Uterus (tissue), 4 donors: ENCODE data around the gene SRGAP1. TPM values are rescaled to one million over a fixed set of nuclear protein-coding genes. Genes with fewer than 3 reads are reported as not detected.
"Not testable (repeated sequence)": the region's sequence is repeated elsewhere in the genome, so short reads cannot be mapped to it uniquely, and the experiment has no call there.

Source experiments
- DNase-seq, 2 donors: peaks; one replicate each; pipeline ENCODE4 v3.0.0-alpha.2; 2019 to 2020
- H3K27ac ChIP-seq, 2 donors: fragments of 200-600 bp; sonication (generic); 1 replicate in 1 of 2; 2 replicates in 1 of 2; pipeline ENCODE4 v1.5.1; 2016 to 2018
- H3K27me3 ChIP-seq, 2 donors: fragments of 200-600 bp; sonication (generic); one replicate each; pipeline ENCODE4 v1.5.1; 2018 to 2019; ENCODE audit warnings: control low read depth in 1 of 2
- H3K36me3 ChIP-seq, 2 donors: fragments of 200-600 bp; sonication (generic); one replicate each; pipeline ENCODE4 v1.5.1; 2019; ENCODE audit warnings: control low read depth in 1 of 2
- H3K4me1 ChIP-seq, 2 donors: fragments of 200-600 bp; sonication (generic); one replicate each; pipeline ENCODE4 v1.5.1; 2018 to 2019; ENCODE audit warnings: control low read depth in 1 of 2
- H3K4me3 ChIP-seq, 2 donors: fragments of 200-600 bp; sonication (generic); 1 replicate in 1 of 2; 2 replicates in 1 of 2; pipeline ENCODE4 v1.5.1; 2018 to 2019; ENCODE audit warnings: mild to moderate bottlenecking in 1 of 2
- H3K9me3 ChIP-seq, 2 donors: fragments of 200-600 bp; sonication (generic); one replicate each; pipeline ENCODE4 v1.5.1; 2019; ENCODE audit warnings: control low read depth in 1 of 2
- POLR2A ChIP-seq, 2 donors: fragments of 450-650 bp; IDR thresholded peaks; one replicate each; pipeline ENCODE4 v1.6.1; 2016; ENCODE audit warnings: antibody characterized with exemption in 2 of 2, mild to moderate bottlenecking in 1 of 2, moderate library complexity in 1 of 2
- intact Hi-C: fragments of 100-400 bp; cut with DNase I; formaldehyde crosslinking; loops from one replicate; pipeline ENCODE4 v1.15.1; 2023; ENCODE audit warnings: low total_unique reads
- total RNA-seq, 4 donors: library from RNA; depleted of rRNA in 3 of 4; stranded (reverse); fragments of >200 nt in 3 of 4; gene quantifications; one replicate each; pipeline versions ENCODE4 v1.1.0 to v1.2.4, GENCODE V29; 2014 to 2023
- TF ChIP-seq, protein P1 (sequence below), 4 experiments: fragments of 200-600 bp in 2 of 4; fragments of 450-650 bp in 2 of 4; sonication (generic) in 2 of 4; IDR thresholded peaks; one replicate each; pipeline ENCODE4 v1.5.1; 2016 to 2019; ENCODE audit warnings: antibody characterized with exemption in 4 of 4, mild to moderate bottlenecking in 2 of 4, moderate library complexity in 1 of 4
- donor health status: DM: yes; HTN: yes; CAD: no.

Gene SRGAP1
- total RNA-seq, 4 donors from 2014 or later, result 10.0 to 23.0 (median 14.8) TPM

DNA sequence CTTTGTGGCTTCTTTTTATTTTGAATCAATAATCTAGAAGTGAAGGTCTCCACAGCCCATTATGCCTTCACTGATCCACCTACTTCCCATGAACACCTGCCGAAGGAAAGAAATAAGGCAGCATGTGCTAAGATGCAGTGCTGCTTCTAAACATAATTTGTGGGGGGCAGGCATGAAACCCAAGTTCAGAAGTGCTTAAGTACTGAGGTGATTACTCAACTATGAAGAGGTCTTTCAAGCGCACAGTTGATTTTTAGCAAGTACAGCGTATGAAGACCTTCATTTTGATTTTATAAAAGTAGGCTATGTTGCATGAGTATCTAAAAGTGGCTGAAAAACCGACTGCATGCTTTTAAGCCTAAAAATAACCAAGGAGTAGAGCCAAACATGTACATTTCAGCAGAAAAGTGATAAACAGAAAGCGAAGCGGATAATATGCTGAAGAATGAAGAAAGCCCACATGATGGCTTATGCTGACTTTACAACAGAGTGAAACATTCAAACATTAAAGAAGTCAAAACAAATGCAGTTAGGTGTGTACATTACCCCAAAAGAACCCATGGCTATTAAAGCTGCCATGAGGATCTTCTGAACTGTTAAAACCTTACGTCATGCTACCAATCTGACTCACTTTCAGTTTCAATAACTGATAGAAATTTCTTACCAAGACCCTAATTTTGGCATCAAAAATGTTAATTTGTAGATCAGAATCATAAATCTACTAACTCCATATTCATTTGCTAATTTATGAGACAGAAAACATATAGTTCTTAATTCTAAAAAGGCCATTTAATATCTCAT is 348.3 kb downstream of the SRGAP1 start:
- no peak overlapping the region for H3K27ac ChIP-seq

GRCh38 chr12:64193931-64194330 is 349.4 kb downstream of the SRGAP1 start:
- Histone ChIP-seq H3K27me3 (no peaks in the 10 kb centered on the region), H3K4me3 (no peak overlapping the region), H3K9me3 (no peaks in the 10 kb centered on the region), H3K36me3 (no peaks in the 10 kb centered on the region), H3K4me1 (no peaks in the 10 kb centered on the region), H3K27ac (no peak overlapping the region)
- TF ChIP-seq, protein P1, sequence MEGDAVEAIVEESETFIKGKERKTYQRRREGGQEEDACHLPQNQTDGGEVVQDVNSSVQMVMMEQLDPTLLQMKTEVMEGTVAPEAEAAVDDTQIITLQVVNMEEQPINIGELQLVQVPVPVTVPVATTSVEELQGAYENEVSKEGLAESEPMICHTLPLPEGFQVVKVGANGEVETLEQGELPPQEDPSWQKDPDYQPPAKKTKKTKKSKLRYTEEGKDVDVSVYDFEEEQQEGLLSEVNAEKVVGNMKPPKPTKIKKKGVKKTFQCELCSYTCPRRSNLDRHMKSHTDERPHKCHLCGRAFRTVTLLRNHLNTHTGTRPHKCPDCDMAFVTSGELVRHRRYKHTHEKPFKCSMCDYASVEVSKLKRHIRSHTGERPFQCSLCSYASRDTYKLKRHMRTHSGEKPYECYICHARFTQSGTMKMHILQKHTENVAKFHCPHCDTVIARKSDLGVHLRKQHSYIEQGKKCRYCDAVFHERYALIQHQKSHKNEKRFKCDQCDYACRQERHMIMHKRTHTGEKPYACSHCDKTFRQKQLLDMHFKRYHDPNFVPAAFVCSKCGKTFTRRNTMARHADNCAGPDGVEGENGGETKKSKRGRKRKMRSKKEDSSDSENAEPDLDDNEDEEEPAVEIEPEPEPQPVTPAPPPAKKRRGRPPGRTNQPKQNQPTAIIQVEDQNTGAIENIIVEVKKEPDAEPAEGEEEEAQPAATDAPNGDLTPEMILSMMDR (IDR thresholded peaks at IDR 0.05), result no peak
- TF ChIP-seq POLR2A (IDR thresholded peaks at IDR 0.05), result no peak
- intact Hi-C loops, result no loop called here
- DNase-seq, result no peak

More for the DNA sequence above, 348.3 kb downstream of the SRGAP1 start:
- Histone ChIP-seq H3K9me3 (no peaks in the 10 kb centered on the region), H3K36me3 (no peaks in the 10 kb centered on the region), H3K27me3 (no peaks in the 10 kb centered on the region), H3K4me1 (no peaks in the 10 kb centered on the region), H3K4me3 (no peak overlapping the region)
- intact Hi-C loops, result no loop called here
- DNase-seq, result no peak
- TF ChIP-seq, protein P1 (IDR thresholded peaks at IDR 0.05), result no peak
- no peak for TF ChIP-seq POLR2A (IDR thresholded peaks at IDR 0.05)

DNA sequence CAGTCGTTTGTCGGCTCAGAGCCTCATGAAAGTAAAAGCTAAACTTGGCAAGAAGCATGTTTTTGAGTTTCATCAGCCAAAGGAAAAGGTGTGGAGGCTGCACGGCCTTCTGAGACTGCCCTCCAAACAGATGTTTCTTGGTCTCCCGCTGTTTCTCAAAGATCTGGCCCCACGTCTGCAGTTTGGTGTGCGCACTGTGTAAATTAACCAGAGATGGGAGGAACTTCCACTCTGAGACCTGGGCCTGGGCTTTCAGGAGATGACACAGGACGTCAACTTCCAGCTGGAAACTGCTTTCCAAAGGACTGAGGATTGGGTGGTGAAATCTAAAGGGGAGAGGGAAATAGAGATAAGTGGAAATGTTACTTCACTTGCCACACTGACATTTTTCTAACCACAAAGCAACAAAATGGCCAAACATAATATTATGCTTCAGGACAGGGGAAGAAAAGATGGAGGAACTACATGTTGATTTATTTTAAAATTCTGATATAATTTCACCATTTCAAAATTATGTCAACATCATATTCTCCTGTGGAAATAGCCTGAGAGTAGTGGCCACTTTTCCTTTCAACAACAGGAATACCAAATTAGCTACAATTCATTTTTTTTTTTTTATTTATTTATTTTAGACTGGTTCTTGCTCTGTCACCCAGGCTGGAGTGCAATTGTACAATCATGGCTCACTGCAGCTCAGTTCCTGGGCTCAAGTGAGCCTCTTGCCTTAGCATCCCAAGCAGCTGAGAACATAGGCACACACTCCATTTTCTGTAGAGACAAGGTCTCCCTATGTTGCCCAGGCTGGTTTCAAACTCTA is 350.0 kb downstream of the SRGAP1 start:
- H3K27me3 ChIP-seq, result no peaks in the 10 kb centered on the region
- no peaks in the 10 kb centered on the region for H3K4me1 ChIP-seq
- H3K36me3 ChIP-seq, result no peaks in the 10 kb centered on the region
- no peak overlapping the region for H3K4me3 ChIP-seq
- TF ChIP-seq, protein P1 (IDR thresholded peaks at IDR 0.05), result no peak
- TF ChIP-seq POLR2A (IDR thresholded peaks at IDR 0.05), result no peak
- intact Hi-C loops, result no loop called here
- H3K27ac ChIP-seq, result no peak overlapping the region
- no peaks in the 10 kb centered on the region for H3K9me3 ChIP-seq
- DNase-seq, result no peak

- DNase-seq, H3K4me1 ChIP-seq, intact Hi-C loops: not testable (repeated sequence)
Observed at GRCh38 chr12:64195841-64196240, 351.3 kb downstream of the SRGAP1 start.

GRCh38 chr12:64203036-64203435 is 358.5 kb downstream of the SRGAP1 start:
- intact Hi-C loops, result no loop called here
- TF ChIP-seq, protein P1 (IDR thresholded peaks at IDR 0.05), result no peak

More at GRCh38 chr12:64195841-64196240, 351.3 kb downstream of the SRGAP1 start:
- H3K27ac ChIP-seq, H3K27me3 ChIP-seq, H3K9me3 ChIP-seq, H3K36me3 ChIP-seq, H3K4me3 ChIP-seq: not testable (repeated sequence)

More at GRCh38 chr12:64203036-64203435, 358.5 kb downstream of the SRGAP1 start:
- H3K9me3 ChIP-seq, result no peaks in the 10 kb centered on the region
- no peaks in the 10 kb centered on the region for H3K27me3 ChIP-seq
- H3K4me1 ChIP-seq, result no peaks in the 10 kb centered on the region
- H3K36me3 ChIP-seq, result no peaks in the 10 kb centered on the region
- no peak for DNase-seq
- H3K4me3 ChIP-seq, result no peak overlapping the region
- H3K27ac ChIP-seq, result no peak overlapping the region
